HEK293 (cell line): ENCODE data around the gene PRSS3.

Source experiments
- CTCF ChIP-seq: fragments of 450-650 bp; formaldehyde crosslinking; IDR thresholded peaks from 2 replicates; pipeline ENCODE4 v1.5.1; 2016; ENCODE audit warnings: missing biosample characterization, missing genetic modification characterization
- KLF1 ChIP-seq: fragments of 450-650 bp; formaldehyde crosslinking; IDR thresholded peaks from 2 replicates; pipeline ENCODE4 v1.5.1; 2016; ENCODE audit warnings: missing biosample characterization, missing genetic modification characterization
- ZNF785 ChIP-seq: fragments of 450-650 bp; formaldehyde crosslinking; IDR thresholded peaks from 2 replicates; pipeline ENCODE4 v1.5.1; 2016; ENCODE audit warnings: missing biosample characterization, missing genetic modification characterization

- TF ChIP-seq CTCF (tag by site-specific recombination) (no peak), KLF1 (tag by site-specific recombination) (no peak), ZNF785 (tag by site-specific recombination) (no peak)
Measured at GRCh38 chr9:33818847-33819500, 23.6 kb downstream of the PRSS3 start.
